GM18520 (cell line): ENCODE data around the gene PARP1.
"Not testable (repeated sequence)": the region's sequence is repeated elsewhere in the genome, so short reads cannot be mapped to it uniquely, and the experiment has no call there.

Experiments used
- ATAC-seq: cut with Tn5 transposase; IDR thresholded peaks from one replicate; pipeline ENCODE4 v1.9.1; 2021; ENCODE audit not compliant: unreplicated experiment

Gene PARP1

GRCh38 chr1:226357416-226357815, 50.5 kb downstream of the PARP1 start:
- no peak for ATAC-seq

- no peak for ATAC-seq
Observed at GRCh38 chr1:226355669-226356551, 52.0 kb downstream of the PARP1 start.

DNA sequence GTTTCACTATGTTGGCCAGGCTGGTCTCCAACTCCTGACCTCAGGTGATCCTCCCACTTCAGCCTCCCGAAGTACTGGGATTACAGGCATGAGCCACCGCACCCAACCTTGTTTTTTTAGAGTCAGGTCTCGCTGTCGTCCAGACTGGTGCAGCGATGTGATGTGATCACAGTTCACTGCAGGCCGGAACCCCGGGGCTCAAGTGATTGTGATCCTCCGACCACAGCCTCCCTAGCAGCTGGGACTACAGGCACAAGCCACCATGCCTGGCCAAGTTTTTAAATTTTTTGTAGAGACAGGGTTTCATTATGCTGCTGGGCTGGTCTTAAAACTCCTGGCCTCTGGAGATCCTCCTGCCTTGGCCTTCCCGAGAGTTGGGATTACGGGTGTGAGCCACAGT, 52.9 kb downstream of the PARP1 start:
- ATAC-seq: no peak

DNA sequence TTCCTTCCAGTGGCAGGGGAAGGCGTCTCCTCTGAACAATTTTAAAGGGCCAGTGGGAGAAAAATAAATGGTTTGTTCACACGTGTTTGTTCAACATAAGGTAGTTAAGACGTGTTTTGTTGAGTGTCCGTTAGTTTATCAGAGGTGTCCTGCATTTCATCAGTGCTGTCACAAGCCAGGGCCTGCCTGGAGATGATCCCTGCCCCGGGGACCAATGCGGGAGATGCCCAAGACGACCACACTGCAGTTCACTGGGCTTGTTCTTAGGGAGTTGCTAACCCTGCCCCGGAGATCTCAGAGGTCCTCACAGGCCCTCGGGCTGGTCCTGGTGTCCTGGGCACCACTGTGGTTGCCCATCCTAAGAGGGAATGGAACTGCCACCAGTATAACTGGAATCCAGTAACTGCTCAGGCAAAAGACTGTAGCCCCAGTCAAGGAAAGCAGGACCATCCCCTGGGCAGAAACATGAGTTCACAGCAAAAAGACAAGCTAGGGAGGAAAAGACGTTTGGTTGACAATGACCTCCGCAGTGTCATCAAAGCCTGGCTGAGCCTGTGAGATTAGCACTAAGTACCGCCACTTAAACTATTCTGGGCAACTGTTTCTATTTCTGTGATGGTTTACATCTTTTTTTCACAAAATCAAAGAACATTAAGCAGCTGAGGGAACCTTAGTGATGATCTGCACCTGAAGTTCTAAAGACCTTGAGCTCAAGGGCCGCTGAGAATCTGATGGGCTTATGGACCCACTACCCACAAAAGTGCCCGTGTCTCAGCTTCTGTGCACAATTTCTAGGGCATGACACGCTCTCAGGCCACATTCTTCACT, 54.0 kb downstream of the PARP1 start:
- no peak for ATAC-seq

- ATAC-seq: no peak
Observed at GRCh38 chr1:226351709-226352108, 56.2 kb downstream of the PARP1 start.

DNA sequence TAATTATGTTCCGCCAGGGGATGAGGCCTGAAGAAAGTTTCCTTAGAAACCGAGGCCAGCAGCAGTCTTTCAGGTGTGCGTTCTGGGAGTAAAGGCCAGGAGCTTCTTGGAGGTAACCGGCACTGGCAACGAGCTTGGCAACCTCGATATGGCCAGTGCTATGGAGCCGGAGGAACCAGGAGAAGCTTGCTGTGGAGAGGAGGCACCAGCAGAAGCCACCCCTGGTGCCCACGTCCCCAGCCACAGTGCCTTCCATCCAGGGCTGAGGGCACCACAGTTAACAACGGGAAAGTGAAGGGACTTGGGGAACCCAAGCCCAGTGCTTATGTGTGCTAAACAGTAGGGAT, 57.4 kb downstream of the PARP1 start:
- ATAC-seq: no peak

DNA sequence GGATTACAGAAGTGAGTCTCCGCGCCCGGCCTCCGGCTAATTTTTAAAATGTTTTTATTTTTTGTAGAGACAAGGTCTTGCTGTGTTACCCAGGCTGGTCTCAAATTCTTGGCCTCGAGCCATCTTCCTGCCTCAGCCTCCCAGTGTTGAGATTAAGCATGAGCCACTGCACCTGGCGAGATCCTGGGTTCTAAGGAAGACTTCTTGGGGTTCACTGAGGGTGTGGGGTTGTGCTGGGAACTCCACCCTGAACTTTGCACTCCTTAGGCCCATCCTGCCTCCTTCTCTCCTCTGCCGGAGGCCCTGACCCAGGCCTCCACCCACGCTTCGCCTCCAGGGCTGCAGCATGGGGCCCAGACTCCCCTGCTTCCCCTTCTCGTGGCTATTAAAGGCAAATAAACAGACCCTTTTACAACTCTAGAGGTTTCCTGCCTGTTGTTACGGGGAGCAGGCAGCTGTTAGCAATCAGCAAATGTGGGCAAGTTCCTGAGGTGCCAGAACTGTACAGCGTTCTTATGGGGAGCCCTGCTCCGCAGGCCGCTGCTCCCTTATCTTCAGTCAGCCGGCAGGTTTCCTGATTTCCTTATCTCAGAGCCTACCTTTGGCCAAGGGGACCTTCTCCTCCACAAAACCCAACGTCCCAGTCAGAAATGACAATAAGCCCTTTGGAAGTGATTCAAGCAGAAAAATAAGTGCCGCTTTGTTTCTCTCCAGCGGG, 57.9 kb downstream of the PARP1 start:
- ATAC-seq: no peak

- ATAC-seq: no peak
Observed at GRCh38 chr1:226349081-226349480, 58.8 kb downstream of the PARP1 start.

GRCh38 chr1:226344441-226345259, 63.2 kb downstream of the PARP1 start:
- no peak for ATAC-seq

DNA sequence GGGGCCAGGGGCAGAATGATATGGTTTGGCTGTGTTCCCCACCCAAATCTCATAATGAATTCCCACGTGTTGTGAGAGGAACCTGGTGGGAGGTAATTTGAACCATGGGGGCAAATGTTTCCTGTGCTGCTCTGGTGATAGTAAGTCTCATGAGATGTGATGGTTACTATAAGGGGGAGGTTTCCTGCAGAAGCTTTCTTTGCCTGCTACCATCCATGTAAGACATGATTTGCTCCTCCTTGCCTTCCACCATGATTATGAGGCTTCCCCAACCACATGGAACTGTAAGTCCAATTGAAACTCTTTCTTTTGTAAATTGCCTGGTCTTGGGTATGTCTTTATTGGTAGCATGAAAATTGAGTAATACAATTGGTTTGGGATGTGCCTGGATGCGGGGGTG, 65.2 kb downstream of the PARP1 start:
- no peak for ATAC-seq

DNA sequence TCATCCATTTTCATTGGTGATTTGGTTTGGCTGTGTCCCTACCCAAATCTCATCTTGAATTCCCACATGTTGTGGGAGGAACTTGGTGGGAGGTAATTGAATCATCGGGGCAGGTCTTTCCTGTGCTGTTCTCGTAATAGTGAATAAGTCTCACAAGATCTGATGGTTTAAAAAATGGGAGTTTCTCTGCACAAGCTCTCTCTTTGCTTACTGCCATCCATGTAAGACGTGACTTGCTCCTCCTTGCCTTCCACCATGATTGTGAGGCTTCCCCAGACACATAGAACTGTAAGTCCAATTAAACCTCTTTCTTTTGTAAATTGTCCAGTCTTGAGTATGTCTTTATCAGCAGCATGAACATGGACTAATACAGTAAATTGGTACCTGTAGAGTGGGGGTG, 67.8 kb downstream of the PARP1 start:
- ATAC-seq: not testable (repeated sequence)

DNA sequence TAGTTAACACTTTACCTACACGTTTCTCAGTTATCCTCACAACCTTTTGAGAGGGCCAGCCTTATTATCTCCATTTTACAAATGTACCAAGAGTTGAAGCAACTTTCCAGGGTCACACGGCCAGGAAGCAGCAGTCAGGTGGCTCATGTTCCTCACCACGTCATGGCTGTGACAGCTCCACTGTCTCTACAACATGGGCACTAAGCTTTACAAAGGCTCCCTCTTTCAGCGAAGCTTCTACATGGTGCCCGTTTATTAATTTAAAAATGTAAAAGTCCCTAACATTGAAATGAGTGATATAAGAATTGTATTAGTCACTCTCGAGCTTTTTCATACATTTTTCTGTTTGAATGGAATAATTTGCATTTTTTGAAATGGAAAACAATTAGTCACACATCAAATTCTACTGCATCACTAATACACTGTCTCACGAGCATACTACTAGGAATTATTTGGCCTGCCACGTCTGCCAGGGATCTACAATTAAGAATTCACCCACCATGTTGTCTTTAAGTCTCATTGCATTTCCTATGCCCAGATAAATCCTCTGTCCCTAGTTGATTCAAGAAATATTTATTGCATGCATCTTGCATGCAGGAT, 70.5 kb downstream of the PARP1 start:
- ATAC-seq: no peak

DNA sequence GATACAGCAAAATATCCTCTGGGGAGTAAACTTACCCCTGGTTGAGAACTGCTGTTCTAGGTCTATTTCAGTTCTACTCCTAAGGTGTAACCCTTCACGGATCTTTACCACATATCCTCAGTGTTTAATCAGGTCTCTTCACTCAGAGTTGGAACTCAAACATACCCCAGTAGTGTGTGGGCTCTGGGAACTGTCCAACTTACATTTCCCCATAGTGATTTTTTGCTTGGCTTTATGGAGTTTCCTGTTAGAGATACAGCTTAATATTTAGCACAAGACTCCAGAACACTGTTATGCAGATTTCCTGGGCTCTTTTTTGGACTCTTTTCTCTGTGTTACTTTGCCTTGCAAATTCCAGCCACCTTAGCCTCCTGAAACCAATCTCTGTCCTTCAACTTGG, 72.2 kb downstream of the PARP1 start:
- ATAC-seq: no peak

GRCh38 chr1:226332947-226333346, 74.9 kb downstream of the PARP1 start:
- no peak for ATAC-seq

DNA sequence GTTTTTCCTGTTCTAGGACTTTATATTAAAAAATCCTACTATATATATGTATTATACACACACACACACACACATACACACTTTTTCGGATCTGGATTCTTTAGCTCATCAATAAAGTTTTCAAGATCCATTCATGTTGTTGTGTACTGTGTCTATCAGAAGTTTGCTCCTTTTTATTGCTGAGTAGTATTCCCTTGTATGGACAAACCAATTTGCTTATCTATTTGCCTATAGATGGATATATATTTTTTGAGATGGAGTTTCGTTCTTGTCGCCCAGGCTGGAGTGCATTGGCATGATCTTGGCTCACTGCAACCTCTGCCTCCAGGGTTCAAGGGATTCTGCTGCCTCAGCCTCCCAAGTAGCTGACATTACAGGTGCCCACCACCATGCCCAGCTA, 78.7 kb downstream of the PARP1 start:
- no peak for ATAC-seq

DNA sequence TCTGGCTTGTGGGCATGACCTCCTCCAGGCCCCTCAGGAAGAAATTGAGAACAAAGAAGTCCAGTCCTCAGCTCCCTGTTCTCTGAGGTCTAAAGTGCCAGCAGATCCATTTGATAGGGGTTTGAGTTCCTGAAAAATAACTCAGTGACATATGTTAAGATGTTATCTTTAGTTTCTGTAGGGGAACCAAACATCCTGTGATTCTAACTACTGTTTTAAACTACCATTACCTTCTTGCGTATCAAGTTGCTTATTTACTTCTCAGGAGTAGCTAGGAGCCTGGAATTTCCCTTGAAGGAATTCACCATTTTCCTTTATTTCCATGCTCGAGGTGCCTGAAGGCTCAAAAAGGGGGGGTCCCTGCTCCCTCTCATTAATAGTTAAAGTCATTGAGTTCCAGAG, 80.1 kb downstream of the PARP1 start:
- no peak for ATAC-seq

DNA sequence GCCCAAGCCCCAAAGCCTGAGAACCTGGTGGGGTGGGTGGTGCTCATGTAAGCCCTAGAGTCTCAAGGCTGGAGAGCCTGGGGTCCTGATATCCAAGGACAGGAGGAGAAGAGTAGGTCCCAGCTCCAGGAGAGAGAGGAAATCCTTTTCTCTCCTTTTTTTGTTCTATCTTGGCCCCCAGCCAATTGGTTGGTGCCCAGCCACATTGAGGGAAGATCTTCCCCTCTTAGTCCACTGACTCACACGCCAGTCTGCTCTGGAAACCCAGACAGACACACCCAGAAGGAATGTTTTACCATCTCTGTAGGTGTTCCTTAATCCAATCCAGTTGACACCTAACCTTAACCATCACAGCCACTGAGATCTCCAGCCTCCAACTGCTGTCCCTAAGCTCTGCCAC, 82.7 kb downstream of the PARP1 start:
- no peak for ATAC-seq

- ATAC-seq: no peak
Observed at GRCh38 chr1:226324479-226324878, 83.4 kb downstream of the PARP1 start.

- ATAC-seq: no peak
Observed at GRCh38 chr1:226322986-226323385, 84.9 kb downstream of the PARP1 start.

DNA sequence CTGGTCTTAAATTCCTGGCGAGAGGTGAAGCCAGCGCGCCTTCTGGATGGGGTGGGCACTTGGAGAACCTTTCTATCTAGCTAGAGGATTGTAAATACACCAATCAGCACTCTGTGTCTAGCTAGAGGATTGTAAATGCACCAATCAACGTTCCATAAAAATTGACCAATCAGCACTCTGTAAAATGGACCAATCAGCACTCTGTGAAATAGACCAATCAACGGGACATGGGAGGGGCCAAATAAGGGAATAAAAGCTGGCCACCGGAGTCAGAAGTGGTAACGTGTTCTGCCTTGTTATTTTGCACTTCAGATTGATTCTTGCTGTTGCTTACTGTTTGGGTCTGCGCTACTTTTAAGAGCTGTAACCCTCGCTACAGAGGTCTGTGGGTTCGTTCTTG, 87.0 kb downstream of the PARP1 start:
- ATAC-seq: no peak
